Neural cell (in vitro differentiated cells): Measurements from ENCODE around the gene TMEM30A. TPM values are rescaled to one million over a fixed set of nuclear protein-coding genes. Genes with fewer than 3 reads are reported as not detected.

Experiments
- H2AFZ ChIP-seq: fragments of 200-600, 300-800 bp; sonication (generic), shearing (Covaris generic); 2 replicates; pipeline ENCODE4 v1.6.0; 2014; ENCODE audit warnings: low read depth, mild to moderate bottlenecking, antibody characterized with exemption, low read length, moderate library complexity
- H3F3A ChIP-seq: fragments of 200-600 bp; shearing (Covaris generic); 2 replicates; pipeline ENCODE4 v1.6.1; 2016; ENCODE audit warnings: mild to moderate bottlenecking, moderate library complexity, mixed read lengths, antibody characterized with exemption, low read length; ENCODE audit not compliant: insufficient read depth, poor library complexity, severe bottlenecking
- H3K27ac ChIP-seq: fragments of 200-600, 300-800 bp; sonication (generic), shearing (Covaris generic); 2 replicates; pipeline ENCODE4 v1.5.1; 2014; ENCODE audit warnings: mild to moderate bottlenecking, low read length, moderate library complexity
- H3K27me3 ChIP-seq: fragments of 300-800, 200-600 bp; sonication (generic), shearing (Covaris generic); 2 replicates; pipeline ENCODE4 v1.6.0; 2014; ENCODE audit warnings: mild to moderate bottlenecking, low read depth, low read length, moderate library complexity; ENCODE audit not compliant: insufficient read depth
- H3K36me3 ChIP-seq: fragments of 300-800, 200-600 bp; sonication (generic), shearing (Covaris generic); 2 replicates; pipeline ENCODE4 v1.5.1; 2014; ENCODE audit warnings: mild to moderate bottlenecking, antibody characterized with exemption, low read length, moderate library complexity; ENCODE audit not compliant: insufficient read depth
- H3K4me2 ChIP-seq: fragments of 300-800, 200-600 bp; sonication (generic), shearing (Covaris generic); 2 replicates; pipeline ENCODE4 v1.6.0; 2014; ENCODE audit warnings: mild to moderate bottlenecking, low read length
- H3K4me3 ChIP-seq: fragments of 300-800, 200-600 bp; sonication (generic), shearing (Covaris generic); 2 replicates; pipeline ENCODE4 v1.5.1; 2014; ENCODE audit warnings: mild to moderate bottlenecking, low read length, moderate library complexity
- H3K79me2 ChIP-seq: fragments of 200-600 bp; shearing (Covaris generic); replicated peaks from 2 replicates; pipeline ENCODE4 v1.6.0; 2014; ENCODE audit warnings: mild to moderate bottlenecking, low read length, moderate library complexity; ENCODE audit not compliant: insufficient read depth
- H3K9ac ChIP-seq: fragments of 300-800, 200-600 bp; sonication (generic), shearing (Covaris generic); 2 replicates; pipeline ENCODE4 v1.6.1; 2016; ENCODE audit warnings: mild to moderate bottlenecking, low read length, mixed read lengths
- H3K9me2 ChIP-seq: fragments of 200-600 bp; shearing (Covaris generic); 2 replicates; pipeline ENCODE4 v1.6.1; 2016; ENCODE audit warnings: mild to moderate bottlenecking, low read length, mixed read lengths; ENCODE audit not compliant: insufficient read depth
- H3K9me3 ChIP-seq: fragments of 200-600, 300-800 bp; sonication (generic), shearing (Covaris generic); 2 replicates; pipeline ENCODE4 v1.6.1; 2016; ENCODE audit warnings: mild to moderate bottlenecking, mixed run types, low read length, moderate library complexity, mixed read lengths
- H4K20me1 ChIP-seq: fragments of 200-600 bp; shearing (Covaris generic); 2 replicates; pipeline ENCODE4 v1.6.1; 2016; ENCODE audit warnings: mild to moderate bottlenecking, mixed run types; ENCODE audit not compliant: insufficient read depth
- CTCF ChIP-seq: fragments of 450-650 bp; IDR thresholded peaks from 2 replicates; pipeline ENCODE4 v1.5.1; 2014; ENCODE audit warnings: antibody characterized with exemption, mild to moderate bottlenecking, moderate library complexity; ENCODE audit not compliant: poor library complexity, severe bottlenecking
- EP300 ChIP-seq: fragments of 450-650 bp; conservative IDR thresholded peaks from 2 replicates; pipeline ENCODE4 v1.6.1; 2014; ENCODE audit warnings: antibody characterized with exemption, mild to moderate bottlenecking, moderate library complexity; ENCODE audit not compliant: poor library complexity, severe bottlenecking
- EZH2 ChIP-seq: fragments of 200-600, 300-800 bp; shearing (Covaris generic), sonication (generic); IDR thresholded peaks from 2 replicates; pipeline ENCODE4 v1.6.1; 2014; ENCODE audit warnings: antibody characterized with exemption, low read length, borderline replicate concordance, mild to moderate bottlenecking; ENCODE audit not compliant: insufficient read depth, poor library complexity, severe bottlenecking
- MXI1 ChIP-seq: fragments of 450-650 bp; conservative IDR thresholded peaks from 2 replicates; pipeline ENCODE4 v1.6.1; 2014; ENCODE audit warnings: antibody characterized with exemption, mild to moderate bottlenecking; ENCODE audit not compliant: poor library complexity, severe bottlenecking
- POLR2AphosphoS5 ChIP-seq: IDR thresholded peaks from 2 replicates; pipeline ENCODE4 v1.6.1; 2012
- RAD21 ChIP-seq: fragments of 450-650 bp; conservative IDR thresholded peaks from 2 replicates; pipeline ENCODE4 v1.6.1; 2014; ENCODE audit warnings: antibody characterized with exemption, mild to moderate bottlenecking, moderate library complexity
- REST ChIP-seq: IDR thresholded peaks from 2 replicates; pipeline ENCODE4 v1.6.1; 2012; ENCODE audit warnings: borderline replicate concordance
- SMC3 ChIP-seq: fragments of 450-650 bp; conservative IDR thresholded peaks from 2 replicates; pipeline ENCODE4 v1.6.1; 2014; ENCODE audit warnings: antibody characterized with exemption, mild to moderate bottlenecking, moderate library complexity; ENCODE audit not compliant: poor library complexity
- TAF1 ChIP-seq: IDR thresholded peaks from 2 replicates; pipeline ENCODE4 v1.6.1; 2012; ENCODE audit warnings: low read depth
- polyA plus RNA-seq: library from polyadenylated mRNA; depleted of rRNA; stranded (reverse); fragments of >200 nt; gene quantifications from 2 replicates; pipeline ENCODE4 v1.2.3, GENCODE V29; 2014

The TMEM30A gene
- polyA plus RNA-seq, 1 donor from 2014 or later, result 110 TPM

- H3K27ac ChIP-seq, result no peak overlapping the region
- H3K4me2 ChIP-seq, result no peak overlapping the region
- H4K20me1 ChIP-seq, result no peaks in the 10 kb centered on the region
- no peaks in the 10 kb centered on the region for H3F3A ChIP-seq
- TF ChIP-seq MXI1, result no peak
- TF ChIP-seq EP300, result no peak
- TF ChIP-seq POLR2AphosphoS5, result no peak
- no peak for TF ChIP-seq SMC3
- no peak for TF ChIP-seq CTCF
- TF ChIP-seq EZH2, result no peak
- TF ChIP-seq RAD21, result no peak
- no peak for TF ChIP-seq REST
- TF ChIP-seq TAF1, result no peak
- no peak overlapping the region for H2AFZ ChIP-seq
- no peak overlapping the region for H3K9ac ChIP-seq
- H3K36me3 ChIP-seq, result no peaks in the 10 kb centered on the region
- no peaks in the 10 kb centered on the region for H3K9me3 ChIP-seq
- no peaks in the 10 kb centered on the region for H3K27me3 ChIP-seq
- no peaks in the 10 kb centered on the region for H3K79me2 ChIP-seq
- H3K4me3 ChIP-seq, result no peak overlapping the region
- no peaks in the 10 kb centered on the region for H3K9me2 ChIP-seq
Measured at GRCh38 chr6:75215291-75215690, 69.3 kb downstream of the TMEM30A start.

GRCh38 chr6:75213732-75214131, 70.9 kb downstream of the TMEM30A start:
- H2AFZ ChIP-seq, result no peak overlapping the region
- no peak overlapping the region for H3K4me2 ChIP-seq

More at GRCh38 chr6:75213732-75214131, 70.9 kb downstream of the TMEM30A start:
- Histone ChIP-seq H3K27me3 (peaks cover 12% of the 10 kb centered on the region), H3K79me2 (no peaks in the 10 kb centered on the region), H3F3A (no peaks in the 10 kb centered on the region), H3K4me3 (no peak overlapping the region), H4K20me1 (no peaks in the 10 kb centered on the region), H3K27ac (no peak overlapping the region), H3K9me2 (no peaks in the 10 kb centered on the region), H3K36me3 (no peaks in the 10 kb centered on the region), H3K9ac (no peak overlapping the region), H3K9me3 (no peaks in the 10 kb centered on the region)
- TF ChIP-seq TAF1 (no peak), EP300 (no peak), SMC3 (no peak), REST (no peak), POLR2AphosphoS5 (no peak), RAD21 (no peak), CTCF (no peak), MXI1 (no peak), EZH2 (no peak)
